Activated CD4-positive, CD25-positive, alpha-beta regulatory T cell (primary cell): ENCODE results near the gene TRAF3IP3.

ENCODE experiments used
- DNase-seq, 4 experiments: peaks; one replicate each; lab custom pipeline; 2025; lab: John Stamatoyannopoulos, UW

Gene TRAF3IP3

DNA sequence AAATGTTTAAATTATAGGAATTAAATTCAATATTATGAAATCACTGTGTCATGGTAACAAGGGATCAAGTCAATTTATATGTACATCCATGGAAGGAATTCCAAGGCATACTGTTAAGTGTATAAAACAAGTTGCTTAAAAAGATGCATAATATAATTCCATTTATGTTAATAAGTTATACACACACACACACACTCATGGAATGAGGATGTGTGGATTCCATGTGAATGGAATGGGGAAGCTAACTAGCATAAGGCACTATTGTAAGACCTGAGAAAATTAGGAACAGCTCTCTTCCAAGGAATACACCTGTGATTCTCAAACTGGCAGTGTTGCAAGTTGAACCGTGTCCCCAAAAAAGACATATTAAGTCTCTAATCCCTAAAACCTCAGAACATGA is 17.6 kb upstream of the TRAF3IP3 start:
- no peak for DNase-seq

DNA sequence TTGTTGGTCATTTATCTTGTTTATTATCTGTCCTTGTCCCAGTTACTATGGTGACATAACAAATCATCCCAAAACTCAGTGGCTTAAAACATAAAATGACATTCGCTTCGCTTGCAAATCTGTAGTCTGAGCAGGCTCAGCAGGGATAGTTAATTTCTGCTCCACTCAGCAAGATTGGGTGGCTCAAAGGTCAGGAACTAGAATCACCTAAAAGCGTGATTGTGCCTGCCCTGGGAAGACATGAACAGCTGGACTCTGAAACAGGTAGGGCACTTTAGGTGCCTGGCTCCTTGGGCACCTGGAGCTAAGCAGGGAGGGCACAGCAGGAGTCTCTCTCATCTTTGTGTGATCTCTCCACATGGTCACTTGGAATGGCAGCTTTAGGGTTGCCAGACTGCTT is 14.7 kb upstream of the TRAF3IP3 start:
- DNase-seq: no peak

DNA sequence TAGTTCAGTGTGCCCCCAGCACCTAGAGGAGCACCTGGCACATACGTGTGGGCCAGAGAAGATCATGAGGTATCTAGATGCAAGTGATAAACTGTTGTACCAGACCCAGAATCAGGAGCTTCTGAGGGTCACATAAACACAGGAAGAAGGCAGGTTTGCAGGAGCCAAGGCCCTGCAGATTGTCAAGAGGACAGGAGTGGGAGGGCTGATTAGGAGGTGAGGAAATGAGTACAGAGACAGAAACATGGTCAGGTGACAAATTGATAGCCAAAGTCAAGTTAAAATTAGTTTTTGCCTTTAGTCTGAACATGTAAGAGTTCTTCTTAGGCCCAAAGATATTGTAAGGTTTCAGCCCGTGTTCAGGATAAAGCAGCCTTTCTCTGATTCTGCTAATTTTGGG is 14.0 kb upstream of the TRAF3IP3 start:
- DNase-seq: no peak

DNA sequence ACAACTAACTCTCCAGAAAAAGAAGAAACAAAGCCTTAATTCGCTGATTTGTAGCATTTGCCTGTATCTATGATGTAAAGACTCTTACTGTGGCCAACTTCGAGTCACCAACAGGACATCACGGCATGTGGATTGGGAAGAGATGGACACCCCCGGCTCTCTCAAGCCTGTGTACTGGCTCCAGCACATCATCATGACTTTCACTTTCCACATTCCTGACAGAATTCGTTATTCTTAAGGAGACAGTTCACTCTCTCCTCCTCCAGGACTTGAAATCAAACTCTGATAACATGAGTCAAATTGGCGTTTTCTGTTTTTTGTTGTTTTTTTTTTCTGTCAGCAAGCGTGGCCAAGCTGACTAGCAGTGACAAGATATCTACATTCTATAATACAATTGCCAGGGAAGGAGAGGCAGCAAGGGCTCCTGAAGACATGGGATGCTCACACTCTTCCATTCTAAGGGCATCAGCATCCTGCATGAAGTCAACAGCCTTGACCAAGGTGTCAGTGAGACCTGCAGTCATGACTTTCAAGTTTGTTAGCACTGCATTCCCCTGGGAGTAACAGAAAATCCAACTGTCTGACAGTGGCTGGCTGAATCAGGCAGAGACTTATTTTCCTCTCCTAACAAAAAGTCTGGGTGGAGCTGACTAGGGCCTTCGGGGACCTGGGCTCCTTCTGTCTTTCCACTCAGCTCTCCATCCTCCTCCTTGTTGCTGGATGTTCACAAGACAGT is 13.3 kb upstream of the TRAF3IP3 start:
- no peak for DNase-seq

DNA sequence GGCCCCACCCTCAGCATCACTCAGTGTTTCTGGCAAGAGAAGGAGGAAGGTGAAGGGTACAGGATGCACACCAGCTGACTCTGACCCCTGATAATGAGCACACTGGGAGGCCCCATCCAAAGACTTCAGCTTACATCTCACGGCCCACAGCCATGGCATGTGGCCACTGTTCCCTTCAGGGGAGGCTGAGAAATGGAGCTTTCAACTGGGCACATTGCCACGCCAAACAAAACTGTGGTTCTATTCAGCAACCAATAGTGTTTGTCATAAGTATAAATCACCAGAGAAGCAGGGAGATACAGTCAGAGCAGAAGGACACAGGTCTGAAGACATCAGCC is 12.7 kb upstream of the TRAF3IP3 start:
- DNase-seq: no peak

- DNase-seq: no peak
These were observed 9.2 kb upstream of the TRAF3IP3 start for GRCh38 chr1:209746451-209747165.

DNA sequence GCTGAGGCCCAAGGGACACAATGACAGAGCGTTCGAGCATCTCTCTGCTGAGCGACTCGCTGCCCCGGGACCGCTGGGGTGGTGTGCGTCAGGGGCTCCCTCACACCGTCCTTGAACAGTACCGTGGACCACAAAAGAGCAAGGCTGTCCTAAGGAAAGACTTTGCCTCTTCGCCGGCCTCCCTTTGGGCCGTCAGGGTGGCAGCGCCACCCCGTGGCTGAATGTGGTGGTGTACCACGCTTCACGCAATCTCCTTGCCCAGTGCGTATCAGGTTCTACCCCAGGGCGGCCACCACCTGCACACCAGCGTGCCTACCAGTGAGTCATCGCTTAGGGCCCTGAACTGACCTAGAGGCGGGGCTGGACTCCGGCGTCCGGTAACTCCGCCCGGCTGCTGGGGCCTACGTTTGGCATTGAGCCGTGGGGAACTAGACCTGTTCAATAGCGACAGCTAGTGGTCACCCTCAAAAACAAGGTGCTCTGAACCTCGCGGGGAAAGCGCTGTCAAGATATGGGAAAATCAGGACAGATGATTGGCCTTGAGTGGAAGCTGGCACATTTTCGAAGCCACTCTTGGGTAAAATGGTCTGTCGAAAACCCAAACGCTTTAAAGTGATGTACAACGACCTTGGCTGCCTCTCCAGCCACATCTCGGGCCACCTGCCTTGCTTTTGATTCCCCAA is 8.1 kb upstream of the TRAF3IP3 start:
- peak; percentile 61 to 79 (median 67) for DNase-seq

GRCh38 chr1:209748620-209749019 is 7.2 kb upstream of the TRAF3IP3 start:
- DNase-seq: no peak

- no peak for DNase-seq
These were observed 6.6 kb upstream of the TRAF3IP3 start for GRCh38 chr1:209749205-209749604.

- DNase-seq: no peak
These were observed 6.1 kb upstream of the TRAF3IP3 start for GRCh38 chr1:209749670-209750323.

DNA sequence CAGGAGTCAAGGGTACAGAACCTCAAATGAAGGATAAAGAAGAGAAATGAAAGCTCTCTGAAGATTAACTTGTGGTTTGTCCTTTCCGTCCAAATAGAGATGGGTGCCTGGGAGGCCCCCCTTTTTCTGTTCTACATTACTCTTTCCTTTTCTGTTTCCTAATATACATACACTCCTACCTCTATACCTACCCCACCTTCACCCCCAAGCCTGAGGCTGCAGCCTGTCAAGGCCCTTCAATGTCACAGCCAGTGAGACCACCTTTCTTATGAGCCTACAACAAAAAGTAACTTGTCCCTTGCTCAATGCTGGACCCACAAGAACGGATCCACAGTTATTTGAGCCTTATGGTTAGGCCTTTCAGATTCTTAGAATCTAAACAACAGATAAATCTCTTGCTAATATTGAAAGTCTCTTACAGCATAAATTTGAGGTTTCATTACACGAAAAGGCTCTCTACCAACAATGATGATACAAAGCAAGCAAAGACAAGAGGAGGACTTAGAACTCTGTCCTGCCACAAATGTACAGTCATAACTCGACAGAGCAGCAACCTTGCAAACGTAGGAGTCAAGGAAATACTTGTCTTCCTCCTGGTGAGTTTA is 4.1 kb upstream of the TRAF3IP3 start:
- no peak for DNase-seq

DNA sequence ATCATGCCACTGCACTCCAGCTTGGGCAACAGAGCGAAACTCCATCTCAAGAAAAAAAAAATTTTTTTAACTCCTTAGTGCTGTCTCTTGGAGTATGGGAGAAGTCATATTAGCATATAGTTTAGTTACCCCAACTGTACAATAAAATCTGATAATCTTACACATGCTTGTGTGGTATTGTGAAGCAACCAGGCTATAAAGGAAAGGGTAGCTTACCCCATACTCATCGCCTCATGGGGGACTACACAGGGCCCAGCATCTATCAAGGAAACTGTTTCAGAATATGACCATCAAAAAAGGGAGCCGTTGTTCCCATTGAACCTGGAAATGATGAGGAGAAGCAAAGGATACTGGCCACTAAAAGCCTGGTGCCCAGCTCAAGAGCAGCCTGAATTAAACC is 3.0 kb upstream of the TRAF3IP3 start:
- no peak for DNase-seq

GRCh38 chr1:209755256-209755655 is 597 bp upstream of the TRAF3IP3 start:
- no peak for DNase-seq

- DNase-seq: no peak
These were observed 977 bp downstream of the TRAF3IP3 start for GRCh38 chr1:209756615-209757445.

DNA sequence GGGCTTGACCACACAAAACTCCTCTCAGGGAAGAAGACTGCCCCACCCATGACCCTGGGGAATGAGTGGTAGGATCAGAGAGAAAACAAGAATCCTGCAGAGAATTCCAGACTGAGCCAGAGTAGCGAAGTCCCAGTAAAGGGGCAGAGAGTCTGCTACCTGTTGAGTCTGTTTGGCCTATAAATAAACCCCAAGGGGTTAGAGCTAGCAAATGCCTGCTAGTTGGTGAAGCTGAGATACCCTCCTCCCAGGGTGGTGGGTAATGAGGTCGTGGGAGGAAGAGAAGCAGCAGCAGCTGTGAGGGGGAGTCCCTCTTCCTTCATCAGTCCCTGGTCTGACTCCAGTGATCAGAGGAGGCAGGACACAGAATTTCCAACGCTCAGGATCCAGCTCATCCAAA is 2.5 kb downstream of the TRAF3IP3 start:
- no peak for DNase-seq

- no peak for DNase-seq
These were observed 4.0 kb downstream of the TRAF3IP3 start for GRCh38 chr1:209759829-209760359.

GRCh38 chr1:209761011-209761635 is 5.3 kb downstream of the TRAF3IP3 start:
- DNase-seq: no peak

DNA sequence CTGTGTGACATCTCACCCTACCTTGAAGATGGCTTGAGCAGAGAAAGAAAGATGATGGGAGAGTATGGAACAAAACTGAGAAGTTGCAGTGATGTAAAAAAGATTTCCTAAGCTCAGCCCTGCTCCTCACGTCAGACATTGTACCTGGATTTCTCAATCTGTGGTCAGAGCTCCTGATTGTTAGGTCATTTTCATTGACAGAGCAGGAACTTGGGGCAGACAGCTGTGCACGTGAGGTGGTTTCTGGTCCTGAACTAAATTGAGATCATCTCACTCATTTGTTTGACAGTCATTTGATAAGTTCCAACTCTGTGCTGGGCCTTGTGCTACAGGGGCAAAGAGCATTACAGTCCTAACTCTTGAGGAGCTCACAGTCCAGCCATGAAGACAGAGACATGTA is 10.2 kb downstream of the TRAF3IP3 start:
- DNase-seq: no peak

DNA sequence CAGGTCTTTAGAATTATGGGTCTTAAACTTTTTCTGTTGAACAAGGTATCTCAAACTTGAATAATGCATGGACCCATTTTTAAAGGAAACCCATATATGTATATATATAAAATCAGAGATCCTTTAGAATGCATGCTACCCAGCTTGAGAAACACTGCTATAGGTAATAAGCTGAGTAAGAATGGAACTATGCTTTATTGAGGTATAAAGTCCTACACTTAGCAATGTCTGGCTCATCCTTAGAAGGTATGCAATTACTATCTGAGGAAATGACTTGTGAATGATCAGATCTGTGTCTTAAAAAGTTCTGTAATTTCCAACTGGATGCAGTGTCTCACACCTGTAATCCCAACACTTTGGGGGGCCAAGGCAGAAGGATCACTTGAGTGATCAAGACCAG is 11.2 kb downstream of the TRAF3IP3 start:
- no peak for DNase-seq

DNA sequence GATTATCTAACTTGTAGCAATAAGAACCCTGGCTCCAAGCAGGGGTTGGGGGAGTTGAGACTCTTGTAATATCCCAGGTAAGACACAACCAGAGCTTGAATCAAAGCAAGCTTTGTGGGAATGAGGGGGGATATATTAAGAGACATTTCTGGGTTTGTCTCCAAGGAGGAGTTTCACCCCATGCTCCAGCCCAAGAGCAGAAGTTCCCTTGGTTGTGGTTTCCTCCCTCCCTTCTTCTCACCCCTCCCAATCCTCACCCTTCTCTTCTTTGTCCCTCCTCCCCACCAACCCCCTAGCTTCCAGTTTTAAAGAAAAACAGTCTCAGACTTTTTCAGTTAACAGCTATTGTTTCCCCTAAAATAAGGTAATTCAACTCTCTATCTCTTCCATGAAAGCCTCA is 11.9 kb downstream of the TRAF3IP3 start:
- no peak for DNase-seq

DNA sequence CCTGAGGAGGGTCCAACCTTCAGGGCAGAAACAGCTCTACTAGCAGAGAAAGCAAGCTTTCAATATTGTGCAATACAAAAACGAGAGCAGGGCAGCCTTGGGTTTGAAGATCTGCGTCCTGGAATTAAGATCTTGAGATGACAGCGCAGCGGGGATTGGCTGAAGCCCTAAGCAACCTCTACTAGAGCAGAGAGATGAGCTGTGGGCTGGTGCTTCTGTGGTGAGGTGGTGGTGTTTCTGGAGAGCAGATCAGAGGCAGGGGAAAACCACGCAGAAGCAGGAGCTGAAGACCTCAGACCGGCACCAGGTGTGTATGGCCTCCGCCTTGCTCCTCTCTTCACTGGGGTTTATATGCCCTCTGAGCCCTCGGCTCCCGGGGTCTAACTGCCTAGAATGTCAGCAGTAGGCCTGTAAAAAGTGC is 12.5 kb downstream of the TRAF3IP3 start:
- DNase-seq: peak; percentile 40 to 55 (median 48)
